Epithelial cell of esophagus (primary cell): ENCODE measurements around the gene STK11.

Experiments used
- DNase-seq: peaks from one replicate; pipeline ENCODE4 v3.0.0; 2010; ENCODE audit warnings: low read depth
- H3K4me3 ChIP-seq: 2 replicates; pipeline ENCODE4 v1.5.1; 2011; ENCODE audit warnings: mild to moderate bottlenecking, low read length, control low read depth
- CTCF ChIP-seq: IDR thresholded peaks from 2 replicates; pipeline ENCODE4 v1.5.1; 2011; ENCODE audit warnings: low read depth, mild to moderate bottlenecking, low read length, control low read depth, inconsistent platforms; ENCODE audit not compliant: insufficient read depth; ENCODE audit errors: missing control alignments

Gene STK11

GRCh38 chr19:1228161-1228957, 22.8 kb downstream of the STK11 start:
- no peak overlapping the region for H3K4me3 ChIP-seq
- no peak for DNase-seq
- TF ChIP-seq CTCF, result no peak

GRCh38 chr19:1229056-1229923, 23.7 kb downstream of the STK11 start:
- no peak for DNase-seq
- TF ChIP-seq CTCF, result no peak
- H3K4me3 ChIP-seq, result no peak overlapping the region

GRCh38 chr19:1229924-1230782, 24.6 kb downstream of the STK11 start:
- H3K4me3 ChIP-seq, result no peak overlapping the region
- no peak for DNase-seq
- TF ChIP-seq CTCF, result no peak

GRCh38 chr19:1230783-1231489, 25.4 kb downstream of the STK11 start:
- no peak overlapping the region for H3K4me3 ChIP-seq
- DNase-seq, result no peak
- no peak for TF ChIP-seq CTCF

- H3K4me3 ChIP-seq, result no peak overlapping the region
- no peak for DNase-seq
- TF ChIP-seq CTCF, result no peak
These were observed 26.4 kb downstream of the STK11 start for GRCh38 chr19:1231729-1232637.
